Mesendoderm (in vitro differentiated cells): Measurements from ENCODE around the gene EFCAB12.

Experiments used
- DNase-seq: peaks from one replicate; pipeline ENCODE4 v3.0.0; 2013
- H2AK5ac ChIP-seq: 2 replicates; pipeline ENCODE4 v1.6.1; 2013; ENCODE audit warnings: low read length, inconsistent platforms
- H2BK120ac ChIP-seq: 2 replicates; pipeline ENCODE4 v1.6.1; 2013; ENCODE audit warnings: low read depth, mild to moderate bottlenecking, low read length, moderate library complexity, mixed read lengths
- H2BK15ac ChIP-seq: replicated peaks from 2 replicates; pipeline ENCODE4 v1.6.1; 2013; ENCODE audit warnings: low read depth, mild to moderate bottlenecking, moderate library complexity
- H2BK5ac ChIP-seq: 2 replicates; pipeline ENCODE4 v1.6.1; 2013; ENCODE audit warnings: low read length, inconsistent platforms
- H3K18ac ChIP-seq: 2 replicates; pipeline ENCODE4 v1.6.1; 2013; ENCODE audit warnings: mild to moderate bottlenecking, low read length, mixed read lengths
- H3K23ac ChIP-seq: one replicate; pipeline ENCODE4 v1.6.1; 2013; ENCODE audit warnings: low read length
- H3K27ac ChIP-seq: 2 replicates; pipeline ENCODE4 v1.5.1; 2013; ENCODE audit warnings: low read depth, mild to moderate bottlenecking, inconsistent platforms, low read length, moderate library complexity
- H3K27me3 ChIP-seq: 2 replicates; pipeline ENCODE4 v1.6.1; 2013; ENCODE audit warnings: low read length, control low read depth, mild to moderate bottlenecking, inconsistent platforms; ENCODE audit not compliant: insufficient read depth, poor library complexity
- H3K36me3 ChIP-seq: 2 replicates; pipeline ENCODE4 v1.6.1; 2013; ENCODE audit warnings: low read length, inconsistent platforms; ENCODE audit not compliant: control insufficient read depth, insufficient read depth
- H3K4ac ChIP-seq: one replicate; pipeline ENCODE4 v1.6.1; 2013; ENCODE audit warnings: low read depth, mild to moderate bottlenecking, low read length, moderate library complexity
- H3K4me1 ChIP-seq: 2 replicates; pipeline ENCODE4 v1.6.1; 2013; ENCODE audit warnings: low read depth, low read length, inconsistent platforms; ENCODE audit not compliant: control insufficient read depth
- H3K4me2 ChIP-seq: 2 replicates; pipeline ENCODE4 v1.6.1; 2013; ENCODE audit warnings: low read length
- H3K4me3 ChIP-seq: 2 replicates; pipeline ENCODE4 v1.5.1; 2013; ENCODE audit warnings: mild to moderate bottlenecking, low read length
- H3K56ac ChIP-seq: one replicate; pipeline ENCODE4 v1.6.1; 2013; ENCODE audit warnings: low read length
- H3K79me1 ChIP-seq: 2 replicates; pipeline ENCODE4 v1.6.1; 2013; ENCODE audit warnings: low read length, inconsistent platforms
- H3K79me2 ChIP-seq: 2 replicates; pipeline ENCODE4 v1.6.1; 2013; ENCODE audit warnings: mild to moderate bottlenecking, low read length; ENCODE audit not compliant: control insufficient read depth, insufficient read depth
- H3K9ac ChIP-seq: 2 replicates; pipeline ENCODE4 v1.6.1; 2013; ENCODE audit warnings: low read length, inconsistent platforms
- H4K5ac ChIP-seq: one replicate; pipeline ENCODE4 v1.6.1; 2013; ENCODE audit warnings: low read length
- H4K8ac ChIP-seq: one replicate; pipeline ENCODE4 v1.6.1; 2013; ENCODE audit warnings: low read depth, mild to moderate bottlenecking, control low read depth, low read length, moderate library complexity
- WGBS: extraction: QIAGEN DNeasy Blood & Tissue Kit; methylation state at CpG from one replicate; pipeline ENCODE4 v1.1.7; 2013; ENCODE audit warnings: low lambda C conversion rate, missing lambda C conversion rate; ENCODE audit not compliant: insufficient coverage; ENCODE audit errors: extremely low coverage; 5-methylcytosine and 5-hydroxymethylcytosine counted together

Gene EFCAB12

GRCh38 chr3:129439226-129439816 is 10.9 kb upstream of the EFCAB12 start:
- Histone ChIP-seq H3K9ac (peak overlapping the region; percentile 93), H3K36me3 (peaks cover 2% of the 10 kb centered on the region), H3K56ac (peak overlapping the region; percentile 98), H3K27me3 (no peaks in the 10 kb centered on the region), H3K18ac (peak overlapping the region; percentile 77), H3K4me2 (peak overlapping the region; percentile 51), H3K4ac (peak overlapping the region; percentile 82), H4K8ac (no peak overlapping the region), H2BK120ac (no peak overlapping the region), H3K4me1 (peaks cover 6% of the 10 kb centered on the region), H4K5ac (no peak overlapping the region), H2BK5ac (peak overlapping the region; percentile 31), H2AK5ac (no peak overlapping the region), H3K79me1 (peaks cover 4% of the 10 kb centered on the region), H3K23ac (peak overlapping the region; percentile 82), H3K79me2 (peaks cover 12% of the 10 kb centered on the region), H3K27ac (peak overlapping the region; percentile 89), H3K4me3 (peak overlapping the region; percentile 94), H2BK15ac (no peak overlapping the region)
- no CpG with 5 or more reads among the region's 17 CpGs for WGBS
- peak; percentile 42 for DNase-seq

GRCh38 chr3:129435367-129435766 is 6.9 kb upstream of the EFCAB12 start:
- Histone ChIP-seq H2BK15ac (no peak overlapping the region), H4K8ac (no peak overlapping the region), H3K18ac (no peak overlapping the region), H3K4me1 (no peaks in the 10 kb centered on the region), H3K27ac (no peak overlapping the region), H3K4me2 (no peak overlapping the region), H3K27me3 (no peaks in the 10 kb centered on the region), H2BK120ac (no peak overlapping the region), H4K5ac (no peak overlapping the region), H3K79me2 (peaks cover 9% of the 10 kb centered on the region), H3K56ac (no peak overlapping the region), H3K4ac (no peak overlapping the region), H2AK5ac (no peak overlapping the region), H3K9ac (no peak overlapping the region), H3K4me3 (no peak overlapping the region), H3K36me3 (peaks cover 11% of the 10 kb centered on the region), H2BK5ac (no peak overlapping the region), H3K79me1 (no peaks in the 10 kb centered on the region), H3K23ac (no peak overlapping the region)
- DNase-seq: no peak
- WGBS: no CpG with 5 or more reads among the region's 1 CpG

GRCh38 chr3:129434140-129434539 is 5.7 kb upstream of the EFCAB12 start:
- Histone ChIP-seq H3K79me2 (peaks cover 5% of the 10 kb centered on the region), H3K9ac (no peak overlapping the region), H2BK15ac (no peak overlapping the region), H3K23ac (no peak overlapping the region), H2BK120ac (no peak overlapping the region), H3K56ac (no peak overlapping the region), H3K36me3 (peaks cover 11% of the 10 kb centered on the region), H2BK5ac (no peak overlapping the region), H3K4me1 (no peaks in the 10 kb centered on the region), H4K8ac (no peak overlapping the region), H3K18ac (no peak overlapping the region), H3K4me3 (no peak overlapping the region), H3K4me2 (no peak overlapping the region), H2AK5ac (no peak overlapping the region), H4K5ac (no peak overlapping the region), H3K79me1 (no peaks in the 10 kb centered on the region), H3K27ac (no peak overlapping the region), H3K4ac (no peak overlapping the region), H3K27me3 (no peaks in the 10 kb centered on the region)
- no CpG with 5 or more reads among the region's 1 CpG for WGBS
- DNase-seq: no peak

- no peak overlapping the region for H3K23ac ChIP-seq
- H2AK5ac ChIP-seq: no peak overlapping the region
- no peak overlapping the region for H3K4ac ChIP-seq
- no peak overlapping the region for H3K18ac ChIP-seq
- H3K36me3 ChIP-seq: peaks cover 11% of the 10 kb centered on the region
- no peak overlapping the region for H2BK120ac ChIP-seq
- H3K4me3 ChIP-seq: no peak overlapping the region
- no peak for DNase-seq
- no peak overlapping the region for H2BK15ac ChIP-seq
- no CpG with 5 or more reads among the region's 5 CpGs for WGBS
- no peak overlapping the region for H2BK5ac ChIP-seq
- H3K27ac ChIP-seq: no peak overlapping the region
- no peak overlapping the region for H3K56ac ChIP-seq
- H4K5ac ChIP-seq: no peak overlapping the region
- H3K4me2 ChIP-seq: no peak overlapping the region
- H4K8ac ChIP-seq: no peak overlapping the region
- peaks cover 2% of the 10 kb centered on the region for H3K79me2 ChIP-seq
- no peaks in the 10 kb centered on the region for H3K4me1 ChIP-seq
- H3K9ac ChIP-seq: no peak overlapping the region
- H3K27me3 ChIP-seq: no peaks in the 10 kb centered on the region
- H3K79me1 ChIP-seq: no peaks in the 10 kb centered on the region
Observed at GRCh38 chr3:129433565-129433964, 5.1 kb upstream of the EFCAB12 start.

GRCh38 chr3:129432671-129433070 is 4.2 kb upstream of the EFCAB12 start:
- Histone ChIP-seq H3K36me3 (peaks cover 11% of the 10 kb centered on the region), H3K79me1 (no peaks in the 10 kb centered on the region), H3K9ac (no peak overlapping the region), H3K27ac (no peak overlapping the region), H2AK5ac (no peak overlapping the region), H3K4ac (no peak overlapping the region), H2BK120ac (no peak overlapping the region), H3K4me3 (no peak overlapping the region), H2BK15ac (no peak overlapping the region), H3K18ac (no peak overlapping the region), H3K4me1 (no peaks in the 10 kb centered on the region), H3K4me2 (no peak overlapping the region), H4K5ac (no peak overlapping the region), H3K23ac (no peak overlapping the region), H3K56ac (no peak overlapping the region), H3K27me3 (no peaks in the 10 kb centered on the region), H3K79me2 (no peaks in the 10 kb centered on the region), H2BK5ac (no peak overlapping the region), H4K8ac (no peak overlapping the region)
- DNase-seq: no peak

- Histone ChIP-seq H3K4ac (no peak overlapping the region), H3K56ac (no peak overlapping the region), H3K79me2 (no peaks in the 10 kb centered on the region), H3K36me3 (peaks cover 11% of the 10 kb centered on the region), H3K27me3 (peaks cover 1% of the 10 kb centered on the region), H3K4me2 (no peak overlapping the region), H3K4me1 (no peaks in the 10 kb centered on the region), H3K18ac (no peak overlapping the region), H3K23ac (no peak overlapping the region), H2BK120ac (no peak overlapping the region), H3K27ac (no peak overlapping the region), H2AK5ac (no peak overlapping the region), H3K9ac (no peak overlapping the region), H3K79me1 (no peaks in the 10 kb centered on the region), H3K4me3 (no peak overlapping the region), H2BK15ac (no peak overlapping the region), H2BK5ac (no peak overlapping the region), H4K5ac (no peak overlapping the region), H4K8ac (no peak overlapping the region)
- no peak for DNase-seq
- WGBS: no CpG with 5 or more reads among the region's 7 CpGs
Observed at GRCh38 chr3:129432036-129432435, 3.6 kb upstream of the EFCAB12 start.
